ENCODE results near the gene RBM22.

The RBM22 gene

DNA sequence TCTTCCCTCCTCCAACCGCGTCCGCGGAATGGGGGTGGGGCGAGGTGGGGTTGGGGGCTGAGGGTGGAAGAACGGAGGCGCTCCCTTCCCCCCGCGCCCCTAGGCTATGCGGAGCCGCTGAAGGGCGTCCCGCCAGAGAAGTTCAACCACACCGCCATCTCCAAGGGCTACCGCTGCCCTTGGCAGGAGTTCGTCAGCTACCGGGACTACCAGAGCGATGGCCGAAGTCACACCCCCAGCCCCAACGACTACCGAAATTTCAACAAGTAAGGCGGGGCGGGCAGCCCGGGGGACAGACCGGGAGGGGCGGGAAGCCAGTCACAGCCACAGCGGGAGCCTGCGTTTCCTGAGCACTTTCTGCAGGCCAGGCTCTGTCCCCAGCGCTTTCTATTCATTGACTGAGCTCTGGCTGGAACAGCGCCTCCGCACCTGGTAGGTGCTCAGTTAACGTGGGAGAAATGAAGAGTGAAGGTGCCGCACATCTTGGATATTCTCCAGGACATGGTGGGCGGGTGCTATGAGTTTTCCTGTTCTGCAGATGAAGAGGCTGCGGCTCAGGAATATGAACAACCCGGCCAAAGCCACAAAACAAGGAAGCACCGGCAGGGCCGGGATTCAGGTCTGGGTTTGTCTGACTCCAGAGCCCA is 28.5 kb downstream of the RBM22 start:
- no peak for DNase-seq (ENCODE audit: low read depth)

DNA sequence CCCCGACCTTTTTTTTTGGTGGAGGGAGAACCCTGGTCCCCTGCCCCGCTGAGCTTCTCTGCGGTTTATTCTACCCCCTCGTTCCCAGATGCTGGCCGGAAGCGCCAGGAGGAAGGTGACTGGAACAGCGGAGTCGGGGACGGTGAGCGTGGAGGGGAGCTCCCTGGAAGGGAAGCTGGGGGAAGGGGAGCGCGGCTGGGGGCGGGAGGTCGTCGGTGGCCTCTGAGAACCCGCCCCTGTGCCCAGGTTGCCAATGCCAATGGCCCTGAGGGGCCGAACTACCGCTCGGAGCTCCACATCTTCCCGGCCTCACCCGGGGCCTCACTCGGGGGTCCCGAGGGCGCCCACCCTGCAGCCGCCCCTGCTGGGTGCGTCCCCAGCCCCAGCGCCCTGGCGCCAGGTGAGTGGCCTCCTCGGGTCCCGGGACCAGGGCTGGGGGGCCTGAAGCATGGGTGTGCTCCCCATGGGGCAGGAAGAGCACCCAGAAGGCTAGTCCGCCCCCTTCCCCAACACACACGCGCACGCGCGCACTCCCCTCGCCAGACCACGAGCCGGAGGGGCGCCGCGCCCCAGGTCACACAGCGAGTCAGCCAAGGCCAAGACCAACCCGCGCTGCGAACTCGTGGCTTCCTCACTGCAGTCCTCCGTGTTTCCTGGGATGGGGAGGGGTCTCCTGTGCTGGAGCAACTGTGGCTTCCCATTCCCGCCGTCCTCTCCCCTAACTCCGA is 29.2 kb downstream of the RBM22 start:
- no peak for DNase-seq (ENCODE audit: low read depth)

DNA sequence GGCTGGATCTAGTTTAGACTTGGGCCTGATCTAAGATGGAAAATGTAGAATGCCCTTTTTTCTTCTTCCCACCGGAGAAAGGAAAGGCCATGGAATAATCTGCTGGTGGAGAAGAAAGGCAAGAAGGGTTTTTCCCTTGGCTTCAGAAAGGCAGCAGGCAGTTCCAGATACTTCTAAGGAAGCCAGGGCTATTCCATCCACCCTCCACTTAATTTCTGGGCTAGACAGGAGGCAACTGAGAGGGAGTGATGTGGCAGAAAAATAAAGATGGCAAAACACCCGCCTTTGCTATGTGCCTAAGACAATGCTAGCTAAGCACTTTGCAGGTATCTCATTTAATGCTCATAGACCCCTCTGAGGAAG is 29.9 kb downstream of the RBM22 start:
- no peak for DNase-seq (ENCODE audit: low read depth)

DNA sequence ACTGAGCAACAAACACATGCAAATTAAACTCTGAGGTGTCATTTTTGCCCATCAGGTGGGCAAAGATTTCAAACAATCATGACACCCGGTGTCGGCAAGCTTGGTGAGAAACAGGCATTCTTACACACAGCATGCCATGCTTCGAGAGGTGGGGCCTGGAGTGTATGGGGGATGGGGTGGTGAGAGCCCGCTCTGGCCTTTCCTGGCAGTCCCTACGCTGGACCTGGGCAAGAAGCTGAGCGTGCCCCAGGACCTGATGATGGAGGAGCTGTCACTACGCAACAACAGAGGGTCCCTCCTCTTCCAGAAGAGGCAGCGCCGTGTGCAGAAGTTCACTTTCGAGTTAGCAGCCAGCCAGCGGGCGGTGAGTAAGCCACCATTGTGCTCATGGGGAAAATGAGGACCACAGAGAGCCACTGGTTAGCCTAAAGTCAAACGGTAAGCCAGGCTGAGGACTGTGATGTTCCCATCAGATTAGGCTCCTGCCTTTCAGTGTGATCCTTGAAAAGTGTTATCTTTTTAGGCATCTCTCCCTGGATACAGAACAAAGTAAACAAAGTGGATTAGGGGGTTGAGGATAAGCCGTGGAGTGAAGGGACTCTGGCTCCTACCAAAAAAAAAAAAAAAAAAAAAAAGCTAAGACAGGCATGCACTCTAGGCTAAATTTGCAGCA is 30.5 kb downstream of the RBM22 start:
- no peak for DNase-seq (ENCODE audit: low read depth)

DNA sequence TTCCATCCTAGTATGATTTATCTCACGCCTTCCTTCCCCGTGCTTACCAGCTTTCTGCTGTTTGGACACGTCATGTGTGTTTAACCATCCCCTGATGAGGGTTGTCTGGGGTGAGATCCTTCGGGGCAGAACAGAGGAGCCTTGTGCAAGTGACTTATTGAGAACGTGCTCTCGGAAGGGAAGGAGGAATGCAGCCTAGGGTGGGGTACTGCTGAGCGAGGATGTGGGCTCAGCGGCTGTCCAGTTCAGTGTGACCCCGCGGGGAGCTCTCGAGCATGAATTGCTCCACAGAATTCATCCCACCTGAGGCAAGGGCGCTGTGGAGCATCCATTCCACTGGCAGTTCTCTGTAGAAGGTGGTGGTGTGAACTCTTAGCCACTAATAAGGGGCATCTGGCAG is 35.8 kb downstream of the RBM22 start:
- no peak for DNase-seq (ENCODE audit: low read depth)

DNA sequence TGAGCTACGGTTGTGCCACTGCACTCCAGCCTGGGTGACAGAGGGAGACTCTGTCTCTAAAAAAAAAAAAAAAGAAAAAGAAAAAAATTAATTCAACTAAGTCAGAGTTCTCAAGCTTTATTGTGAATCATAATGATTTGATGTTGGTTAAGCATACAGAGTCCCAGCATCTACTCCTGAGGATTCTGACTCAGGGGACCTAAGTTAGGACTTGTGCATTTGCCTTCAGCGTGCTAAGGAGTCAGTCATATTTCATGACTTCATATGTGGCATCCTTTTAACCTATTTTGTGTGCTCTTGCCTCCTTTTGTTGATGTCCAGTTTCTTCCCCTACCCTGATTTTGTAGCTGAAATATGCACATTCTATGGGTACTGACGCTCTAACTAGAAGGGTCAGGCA is 36.9 kb downstream of the RBM22 start:
- DNase-seq (ENCODE audit: low read depth): no peak

DNA sequence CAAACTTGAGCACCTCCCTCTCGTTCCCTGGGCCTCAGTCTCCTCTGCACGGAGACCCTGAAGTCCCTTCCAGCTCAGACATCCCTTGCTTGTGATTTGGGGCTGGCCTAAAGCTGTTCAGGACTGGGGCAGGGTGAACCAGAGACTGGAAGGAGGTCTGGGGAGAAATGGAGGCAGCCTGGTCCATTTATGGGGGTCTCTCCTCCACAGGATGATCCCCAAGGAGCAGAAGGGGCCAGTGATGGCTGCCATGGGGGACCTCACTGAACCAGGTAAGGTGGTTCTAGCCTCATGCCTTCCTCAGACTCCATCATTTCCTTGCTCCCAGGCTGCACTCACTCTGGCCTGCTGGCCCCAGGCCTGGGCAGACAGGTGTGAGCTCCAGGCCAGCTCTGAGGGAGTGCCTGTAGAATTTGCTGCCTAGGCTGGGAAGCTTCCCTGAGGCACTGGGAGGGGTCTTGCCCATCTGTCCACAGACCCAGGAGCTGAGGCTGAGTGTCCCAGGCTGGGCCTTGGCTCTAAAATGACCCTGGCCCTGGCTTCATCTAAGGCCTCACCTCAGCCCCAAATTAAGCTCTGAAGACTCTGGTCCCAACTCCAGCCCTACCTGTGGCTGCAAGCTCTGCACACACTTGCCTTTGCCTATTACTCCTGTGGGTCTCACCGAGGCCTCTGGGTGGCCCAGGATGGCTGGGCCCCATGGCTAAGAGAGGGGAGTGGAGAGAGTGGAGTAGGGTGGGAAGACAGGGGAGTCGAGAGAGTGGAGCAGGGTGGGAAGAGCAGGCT is 37.9 kb downstream of the RBM22 start:
- no peak for DNase-seq (ENCODE audit: low read depth)

DNA sequence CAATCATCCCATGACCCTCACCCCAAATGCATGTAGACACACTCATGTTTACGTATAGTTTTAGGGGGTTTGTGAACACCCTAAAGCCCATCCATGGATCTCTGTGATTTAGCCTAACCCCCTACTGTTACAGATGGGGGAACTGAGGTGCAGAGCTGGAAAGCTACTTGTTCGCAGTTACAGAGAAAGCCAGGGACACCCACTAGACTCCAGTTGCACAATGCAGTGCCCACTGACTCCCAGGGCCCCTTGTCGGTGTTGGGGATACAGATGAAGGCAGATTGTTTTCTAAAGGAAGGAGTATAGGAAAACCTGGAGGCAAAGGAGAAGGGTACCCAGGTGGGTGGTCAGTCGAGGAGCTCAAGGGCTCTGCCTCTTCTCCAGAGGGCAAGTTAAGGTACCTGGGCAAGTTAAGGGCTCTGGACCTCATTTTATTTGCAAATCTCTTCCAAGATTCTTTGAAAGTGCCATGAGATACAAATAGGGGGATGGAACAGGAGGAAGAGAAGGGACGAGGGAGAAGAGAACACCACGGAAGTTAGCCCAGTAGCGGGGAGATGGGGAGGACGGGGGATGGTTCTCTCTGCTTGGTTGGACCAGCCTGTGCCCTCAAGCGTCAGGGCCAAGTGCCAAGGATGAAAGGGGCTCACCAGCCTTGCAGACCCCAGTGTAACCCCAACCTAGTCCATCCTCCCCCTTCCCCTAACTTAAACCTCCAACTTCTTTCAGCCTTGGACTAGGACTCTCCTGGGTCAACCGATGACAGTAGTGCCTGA is 38.9 kb downstream of the RBM22 start:
- no peak for DNase-seq (ENCODE audit: low read depth)

DNA sequence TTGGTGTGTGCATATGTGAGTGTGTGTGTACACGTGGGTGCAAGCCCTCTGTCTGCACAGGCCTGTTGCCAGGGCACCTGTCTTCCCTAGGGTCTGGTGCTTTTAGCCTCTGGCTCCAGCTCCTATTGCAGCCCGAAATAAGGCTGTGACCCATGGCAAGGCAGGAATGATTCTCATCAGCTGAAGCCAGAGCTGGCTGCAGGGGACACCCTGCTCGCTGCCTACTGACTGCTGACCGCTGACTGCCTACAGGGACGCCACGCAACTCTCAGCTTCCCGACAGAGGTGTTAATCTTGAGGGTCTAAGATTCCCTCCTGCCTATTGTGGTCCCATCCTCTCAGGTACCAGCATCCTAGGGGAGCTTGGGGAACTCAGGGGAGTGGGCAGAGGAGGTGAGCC is 39.8 kb downstream of the RBM22 start, which contains the start of gene MYOZ3:
MYOZ3 (plus strand) TSS at position 166 of the 400 bp plus-strand sequence. CDS start 1,691 bp downstream, outside the sequence.
- DNase-seq (ENCODE audit: low read depth): no peak

DNA sequence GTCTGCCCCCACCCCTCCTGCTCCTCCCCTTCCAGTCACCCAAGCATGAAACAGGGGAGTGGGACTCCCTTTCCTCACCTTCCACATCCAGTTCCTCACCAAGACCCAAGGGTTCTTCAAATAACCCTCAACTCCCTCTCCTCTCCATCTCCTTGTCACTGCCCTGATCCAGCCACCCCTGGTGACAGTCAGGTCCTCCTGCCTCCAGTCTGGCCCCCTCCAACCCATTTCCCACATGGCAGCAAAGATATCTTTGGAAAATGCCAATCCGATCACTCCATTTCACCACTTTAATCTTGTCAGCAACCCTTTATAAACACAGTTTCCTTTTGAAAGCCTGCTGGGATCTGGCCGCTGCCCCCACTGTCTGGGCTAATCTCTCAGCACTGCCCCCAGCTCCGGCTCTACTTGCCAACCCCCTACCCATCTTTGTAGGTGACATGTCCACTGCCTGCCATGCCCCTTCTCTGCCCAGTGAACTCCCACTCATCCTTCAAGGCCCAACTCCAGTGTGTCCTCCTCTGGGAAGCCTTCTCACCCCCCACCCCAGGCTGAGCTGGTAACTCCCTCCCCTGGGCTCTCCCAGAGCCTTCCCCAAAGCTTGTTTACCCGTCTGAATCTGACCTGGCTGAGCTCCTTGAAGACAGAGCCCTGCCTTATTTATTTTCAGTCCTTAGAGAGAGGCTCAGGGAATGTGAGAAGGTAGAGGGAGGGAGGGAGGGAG is 40.6 kb downstream of the RBM22 start:
- no peak for DNase-seq (ENCODE audit: low read depth)

DNA sequence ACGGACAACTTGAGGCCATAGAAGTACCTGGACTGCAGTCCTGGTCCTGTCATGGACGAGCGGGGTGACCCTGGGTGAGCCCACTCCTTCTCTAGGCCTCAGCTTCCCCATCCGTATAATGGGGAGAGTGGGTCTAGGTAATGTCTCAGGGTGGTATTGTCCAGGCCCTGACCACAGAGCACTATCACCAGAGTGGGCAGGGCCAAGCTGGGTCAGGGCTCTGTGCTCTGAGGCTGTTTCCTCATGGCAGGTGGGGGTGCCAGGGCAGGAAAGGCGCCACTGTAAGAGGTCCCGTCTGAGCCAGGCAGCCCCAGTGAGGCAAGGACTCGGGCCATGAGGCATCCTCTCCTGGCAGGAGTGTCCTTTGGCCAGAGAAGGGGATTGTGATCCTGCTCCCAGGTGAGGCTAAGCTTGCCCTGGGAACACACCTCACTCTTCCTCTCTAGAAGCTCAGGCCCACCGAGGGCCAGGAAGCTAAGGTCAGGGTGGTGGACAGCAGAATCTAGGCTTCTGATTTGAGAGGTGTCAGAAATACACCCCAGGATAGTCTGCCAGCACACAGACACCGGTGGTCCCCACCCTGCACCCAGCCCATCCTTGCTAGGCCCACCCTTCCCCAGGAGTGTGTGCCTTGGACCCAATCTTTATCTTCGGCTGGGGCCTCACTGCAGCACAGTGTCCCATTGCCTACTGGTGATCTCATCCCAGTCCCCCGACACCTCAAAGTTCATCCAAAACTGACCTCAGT is 41.3 kb downstream of the RBM22 start:
- DNase-seq (ENCODE audit: low read depth): no peak

DNA sequence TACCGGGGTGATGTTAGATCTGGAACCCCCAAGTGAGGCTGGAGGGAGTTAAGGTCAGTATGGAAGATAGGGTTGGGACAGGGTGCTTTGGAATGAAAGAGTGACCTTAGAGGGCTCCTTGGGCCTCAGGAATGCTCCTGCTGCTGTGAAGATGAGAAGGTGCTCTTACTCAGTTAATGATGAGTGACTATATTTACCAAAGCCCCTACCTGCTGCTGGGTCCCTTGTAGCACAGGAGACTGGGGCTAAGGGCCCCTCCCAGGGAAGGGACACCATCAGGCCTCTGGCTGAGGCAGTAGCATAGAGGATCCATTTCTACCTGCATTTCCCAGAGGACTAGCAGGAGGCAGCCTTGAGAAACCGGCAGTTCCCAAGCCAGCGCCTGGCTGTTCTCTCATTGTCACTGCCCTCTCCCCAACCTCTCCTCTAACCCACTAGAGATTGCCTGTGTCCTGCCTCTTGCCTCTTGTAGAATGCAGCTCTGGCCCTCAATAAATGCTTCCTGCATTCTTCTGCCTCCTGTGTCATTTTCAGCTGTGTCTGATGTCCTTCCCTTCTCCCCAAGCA is 42.1 kb downstream of the RBM22 start:
- DNase-seq (ENCODE audit: low read depth): no peak

DNA sequence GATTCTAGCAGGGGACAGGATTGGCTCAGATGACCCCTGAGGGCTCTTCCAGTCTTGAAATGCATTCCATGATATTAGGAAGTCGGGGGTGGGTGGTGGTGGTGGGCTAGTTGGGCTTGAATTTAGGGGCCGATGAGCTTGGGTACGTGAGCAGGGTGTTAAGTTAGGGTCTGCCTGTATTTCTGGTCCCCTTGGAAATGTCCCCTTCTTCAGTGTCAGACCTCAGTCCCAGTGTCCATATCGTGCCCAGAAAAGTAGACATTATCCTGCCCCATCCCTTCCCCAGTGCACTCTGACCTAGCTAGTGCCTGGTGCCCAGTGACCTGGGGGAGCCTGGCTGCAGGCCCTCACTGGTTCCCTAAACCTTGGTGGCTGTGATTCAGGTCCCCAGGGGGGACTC is 42.7 kb downstream of the RBM22 start:
- DNase-seq (ENCODE audit: low read depth): no peak

DNA sequence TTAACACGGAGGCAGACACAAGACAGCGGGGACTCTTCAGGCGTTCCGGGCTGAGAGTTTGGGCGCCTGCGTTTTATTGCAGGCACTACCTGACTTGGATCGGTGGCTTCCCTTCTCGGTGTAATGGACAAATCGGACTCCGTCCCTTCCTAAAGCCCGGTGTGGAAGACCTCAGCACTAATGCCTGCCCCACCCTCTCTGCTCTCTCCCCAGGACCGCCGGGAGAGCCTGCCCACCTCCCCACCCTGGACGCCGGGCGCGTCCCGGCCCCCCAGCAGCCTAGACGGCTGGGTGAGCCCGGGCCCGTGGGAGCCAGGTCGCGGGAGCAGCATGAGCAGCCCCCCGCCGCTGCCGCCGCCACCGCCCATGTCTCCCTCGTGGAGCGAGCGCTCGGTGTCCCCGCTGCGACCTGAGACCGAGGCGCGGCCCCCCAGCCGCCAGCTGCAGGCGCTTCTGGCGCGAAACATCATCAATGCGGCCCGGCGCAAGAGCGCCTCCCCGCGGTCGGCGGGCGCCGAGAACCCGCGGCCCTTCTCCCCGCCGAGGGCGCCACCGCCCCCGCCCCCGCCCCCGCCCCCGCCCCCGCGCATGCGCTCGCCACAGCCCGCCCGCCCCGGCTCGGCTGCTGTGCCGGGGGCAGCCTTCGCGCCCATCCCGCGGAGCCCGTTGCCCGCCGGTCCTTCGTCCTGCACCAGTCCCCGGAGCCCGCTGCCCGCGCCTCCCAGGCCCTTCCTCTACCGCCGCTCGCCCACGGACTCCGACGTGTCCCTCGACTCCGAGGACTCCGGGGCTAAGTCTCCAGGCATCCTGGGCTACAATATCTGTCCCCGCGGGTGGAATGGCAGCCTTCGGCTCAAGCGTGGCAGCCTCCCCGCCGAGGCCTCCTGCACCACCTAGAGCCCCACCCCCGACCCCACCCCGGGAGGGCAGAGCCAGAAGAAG is 44.4 kb downstream of the RBM22 start:
- peak; percentile 60 for DNase-seq (ENCODE audit: low read depth)

DNA sequence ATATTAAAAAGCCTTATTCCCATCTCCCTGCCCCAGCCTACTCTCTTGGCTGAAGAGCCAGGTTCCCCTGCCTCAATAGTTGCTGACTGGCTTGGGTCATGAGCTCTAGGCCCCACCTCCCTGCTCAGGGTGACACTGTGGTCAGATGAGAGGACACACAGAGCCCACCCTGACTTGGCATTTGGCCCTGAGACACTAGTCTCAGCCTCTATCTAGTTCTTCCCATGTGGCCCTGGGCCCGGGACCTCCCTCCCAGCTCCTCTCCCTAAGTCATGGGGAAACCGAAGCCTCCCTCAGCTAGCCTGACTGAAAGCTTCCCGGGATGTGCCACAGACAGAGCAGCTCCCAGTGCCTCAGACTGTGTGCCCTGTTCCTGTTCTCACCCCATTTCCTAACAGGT is 45.6 kb downstream of the RBM22 start:
- no peak for DNase-seq (ENCODE audit: low read depth)

DNA sequence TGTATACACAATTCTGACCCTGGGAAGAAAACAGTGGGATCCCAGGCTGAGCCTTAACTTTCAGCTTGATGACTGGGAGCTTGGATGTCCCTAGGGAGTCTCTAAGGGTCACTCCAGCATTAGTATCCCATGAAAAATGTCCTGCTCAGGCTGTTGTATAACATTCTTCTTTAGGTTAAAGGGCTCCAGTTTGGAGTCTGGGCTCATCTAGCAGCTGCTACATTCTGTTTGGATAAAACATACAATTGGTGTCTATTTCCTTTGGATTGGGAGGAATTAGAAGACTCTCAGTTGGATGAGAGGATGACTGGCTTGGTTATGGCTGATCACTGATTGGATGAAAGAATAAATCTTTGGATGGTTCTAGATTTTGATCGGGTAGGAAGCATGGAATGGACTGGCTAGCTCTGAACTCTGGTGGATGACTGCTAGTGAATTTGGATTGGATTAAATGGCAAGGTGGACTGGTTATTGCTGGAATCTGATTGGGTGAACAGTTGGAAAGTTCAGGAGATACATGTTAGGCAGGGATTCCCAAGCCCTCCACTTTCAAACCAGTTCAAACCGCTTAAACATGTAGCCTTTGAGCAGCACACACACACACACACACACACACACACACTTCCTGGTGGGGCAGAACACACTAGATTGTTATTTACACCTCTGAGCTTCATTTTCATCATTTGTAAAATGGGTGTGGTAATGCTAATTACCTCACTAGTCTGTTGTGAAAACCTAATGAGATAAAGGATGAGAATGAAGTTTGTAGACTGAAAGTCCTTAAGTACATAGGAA is 46.9 kb downstream of the RBM22 start:
- DNase-seq (ENCODE audit: low read depth): no peak

DNA sequence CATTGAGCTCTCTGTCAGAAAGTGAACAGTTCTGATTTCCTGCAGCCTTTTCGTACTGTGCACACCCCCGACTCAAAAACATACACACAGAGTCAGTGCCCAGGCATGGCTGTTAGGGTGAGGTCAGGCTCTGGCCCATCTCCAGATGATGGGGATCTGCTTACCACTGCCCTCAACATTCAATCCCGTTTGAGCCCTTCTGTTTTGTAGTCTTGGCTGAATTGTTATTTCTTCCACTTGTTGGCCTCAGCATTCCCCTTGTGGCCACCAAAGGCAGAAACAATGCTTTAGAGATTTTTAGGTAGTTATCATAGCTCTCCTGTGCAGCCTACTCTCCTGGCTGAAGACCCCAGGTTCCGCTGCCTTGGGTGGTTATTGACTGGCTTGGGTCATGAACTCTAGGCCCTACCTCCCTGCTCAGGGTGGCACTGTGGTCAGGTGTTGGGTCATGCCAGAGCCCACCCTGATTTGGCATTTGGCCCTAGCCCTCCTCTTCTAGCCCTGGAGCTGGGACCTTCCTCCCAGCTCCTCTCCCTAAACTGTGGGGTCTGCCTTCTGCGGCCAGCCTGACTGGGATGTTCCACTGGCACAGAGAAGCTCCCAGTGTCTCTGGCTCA is 47.6 kb downstream of the RBM22 start:
- DNase-seq (ENCODE audit: low read depth): no peak
